Thoracic aorta (tissue), 2 donors: ENCODE measurements around the gene ANKRD12. TPM values are rescaled to one million over a fixed set of nuclear protein-coding genes. Genes with fewer than 3 reads are reported as not detected.
"Not testable (repeated sequence)": the region's sequence is repeated elsewhere in the genome, so short reads cannot be mapped to it uniquely, and the experiment has no call there.

ENCODE experiments used
- ATAC-seq: fragments of 150-250 bp; one replicate; pipeline ENCODE4 v1.8.0; 2017; ENCODE audit warnings: low read depth; ENCODE audit not compliant: insufficient number of reproducible peaks, low FRiP score
- DNase-seq: peaks from one replicate; pipeline ENCODE4 v3.0.0-alpha.2; 2020; ENCODE audit warnings: low spot score
- H3K27ac ChIP-seq, 2 donors: fragments of 200-600 bp; sonication (generic); 1 replicate in 1 of 2; 2 replicates in 1 of 2; pipeline ENCODE4 v1.5.1; 2016; ENCODE audit warnings: mild to moderate bottlenecking in 2 of 2, moderate library complexity in 2 of 2
- H3K27me3 ChIP-seq: fragments of 200-600 bp; sonication (generic); replicated peaks from 2 replicates; pipeline ENCODE4 v1.6.0; 2016; ENCODE audit warnings: mild to moderate bottlenecking; ENCODE audit not compliant: insufficient read depth
- H3K36me3 ChIP-seq: fragments of 200-600 bp; sonication (generic); one replicate; pipeline ENCODE4 v1.5.1; 2016
- H3K4me1 ChIP-seq, 2 donors: fragments of 200-600 bp; sonication (generic); 1 replicate in 1 of 2; 2 replicates in 1 of 2; pipeline versions ENCODE4 v1.5.1 to v1.6.0; 2016; ENCODE audit warnings: low read depth in 2 of 2, mild to moderate bottlenecking in 1 of 2; ENCODE audit not compliant: control insufficient read depth in 1 of 2
- H3K4me3 ChIP-seq: fragments of 200-600 bp; sonication (generic); 2 replicates; pipeline ENCODE4 v1.5.1; 2016; ENCODE audit warnings: mild to moderate bottlenecking
- H3K9me3 ChIP-seq: fragments of 200-600 bp; sonication (generic); 2 replicates; pipeline ENCODE4 v1.5.1; 2016
- total RNA-seq, 2 donors: library from RNA; depleted of rRNA; stranded (reverse); fragments of >200 nt; gene quantifications; one replicate each; pipeline versions ENCODE4 v1.1.0 to v1.2.3, GENCODE V29; 2016
- TF ChIP-seq, protein P1 (sequence below): fragments of 200-600 bp; sonication (generic); IDR thresholded peaks from one replicate; pipeline ENCODE4 v1.5.1; 2019; ENCODE audit warnings: antibody characterized with exemption

The ANKRD12 gene
- total RNA-seq, 2 donors from 2014 or later: 35.6 to 70.3 TPM

- ATAC-seq (no peak), DNase-seq (no peak)
- no peak overlapping the region for H3K27ac ChIP-seq
- H3K4me1 ChIP-seq: no peaks in the 10 kb centered on the region
- no peaks in the 10 kb centered on the region for H3K9me3 ChIP-seq
- peaks cover 5% of the 10 kb centered on the region for H3K36me3 ChIP-seq
- H3K4me3 ChIP-seq: no peak overlapping the region
- no peaks in the 10 kb centered on the region for H3K27me3 ChIP-seq
- TF ChIP-seq, protein P1, sequence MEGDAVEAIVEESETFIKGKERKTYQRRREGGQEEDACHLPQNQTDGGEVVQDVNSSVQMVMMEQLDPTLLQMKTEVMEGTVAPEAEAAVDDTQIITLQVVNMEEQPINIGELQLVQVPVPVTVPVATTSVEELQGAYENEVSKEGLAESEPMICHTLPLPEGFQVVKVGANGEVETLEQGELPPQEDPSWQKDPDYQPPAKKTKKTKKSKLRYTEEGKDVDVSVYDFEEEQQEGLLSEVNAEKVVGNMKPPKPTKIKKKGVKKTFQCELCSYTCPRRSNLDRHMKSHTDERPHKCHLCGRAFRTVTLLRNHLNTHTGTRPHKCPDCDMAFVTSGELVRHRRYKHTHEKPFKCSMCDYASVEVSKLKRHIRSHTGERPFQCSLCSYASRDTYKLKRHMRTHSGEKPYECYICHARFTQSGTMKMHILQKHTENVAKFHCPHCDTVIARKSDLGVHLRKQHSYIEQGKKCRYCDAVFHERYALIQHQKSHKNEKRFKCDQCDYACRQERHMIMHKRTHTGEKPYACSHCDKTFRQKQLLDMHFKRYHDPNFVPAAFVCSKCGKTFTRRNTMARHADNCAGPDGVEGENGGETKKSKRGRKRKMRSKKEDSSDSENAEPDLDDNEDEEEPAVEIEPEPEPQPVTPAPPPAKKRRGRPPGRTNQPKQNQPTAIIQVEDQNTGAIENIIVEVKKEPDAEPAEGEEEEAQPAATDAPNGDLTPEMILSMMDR: no peak
Observed at GRCh38 chr18:9259173-9259572, 122.6 kb downstream of the ANKRD12 start.

DNA sequence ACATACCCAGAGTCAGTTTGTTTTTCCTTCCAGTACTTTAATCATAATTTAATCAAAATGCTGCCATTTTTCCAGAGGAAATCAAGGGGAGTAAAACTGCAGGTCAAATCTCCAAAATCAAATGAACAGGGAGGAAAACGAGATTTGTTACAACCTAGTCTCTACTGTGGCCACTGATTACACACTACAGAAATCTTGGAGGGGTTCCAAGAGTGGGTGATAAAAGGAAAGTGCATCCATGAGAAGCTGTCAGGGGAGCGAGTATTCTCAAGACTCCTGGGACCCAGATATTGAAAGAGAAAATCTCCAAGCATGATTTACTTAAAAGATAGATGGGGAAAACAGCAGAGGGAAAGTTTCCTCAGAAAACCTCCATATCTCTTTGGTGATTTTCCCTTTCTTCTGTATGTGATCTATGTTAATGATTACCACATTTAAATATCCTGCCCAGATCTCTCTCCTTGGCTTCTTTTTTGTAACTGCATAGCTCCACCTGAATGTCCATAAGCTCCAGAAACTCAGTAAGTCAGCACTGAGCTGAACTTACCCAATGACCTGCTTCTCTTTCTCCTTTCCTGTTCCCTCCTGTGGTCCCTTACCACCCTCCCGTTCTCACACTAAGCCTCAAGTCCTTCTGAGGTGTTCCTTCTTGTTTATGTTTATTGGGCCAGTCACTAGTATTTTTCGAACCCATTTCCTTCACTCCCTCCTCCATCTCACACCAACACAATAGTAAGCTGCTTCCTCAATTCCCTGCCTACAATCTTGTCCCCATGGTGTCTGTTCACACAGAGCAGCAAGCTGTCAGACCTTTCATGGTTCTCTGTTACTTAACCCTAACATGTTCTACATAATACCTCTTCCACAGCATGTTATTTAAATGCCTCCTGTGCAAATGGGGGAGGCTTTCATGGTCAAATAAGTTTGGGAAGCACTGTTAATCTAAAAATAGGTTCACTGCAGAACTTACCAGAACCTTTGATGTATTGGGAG, 124.1 kb downstream of the ANKRD12 start:
- Histone ChIP-seq H3K9me3 (no peaks in the 10 kb centered on the region), H3K27me3 (no peaks in the 10 kb centered on the region), H3K4me1 (no peaks in the 10 kb centered on the region), H3K4me3 (no peak overlapping the region), H3K27ac (no peak overlapping the region), H3K36me3 (peaks cover 14% of the 10 kb centered on the region)
- DNase-seq (no peak), ATAC-seq (no peak)
- TF ChIP-seq, protein P1: no peak

DNA sequence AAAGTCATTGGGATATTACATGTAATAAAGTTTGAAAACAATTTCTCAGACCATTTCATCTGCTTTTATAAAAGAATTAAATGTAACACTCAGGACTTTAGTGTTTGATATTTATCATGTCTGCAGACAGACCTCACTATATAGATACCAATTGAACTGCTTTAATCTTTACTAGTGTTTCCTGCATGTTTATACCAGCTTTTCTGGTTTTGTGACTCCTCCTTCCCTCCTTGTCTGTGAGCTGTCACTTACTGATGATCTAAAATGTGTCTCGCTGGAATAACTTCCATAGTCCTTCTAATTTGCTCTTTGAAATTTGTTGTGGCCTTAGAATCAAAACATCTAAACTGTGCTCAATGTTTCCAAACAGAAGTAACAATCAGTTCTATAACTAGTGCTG, 126.7 kb downstream of the ANKRD12 start:
- no peaks in the 10 kb centered on the region for H3K9me3 ChIP-seq
- H3K4me3 ChIP-seq: no peak overlapping the region
- H3K36me3 ChIP-seq: peaks cover 14% of the 10 kb centered on the region
- no peak for ATAC-seq
- no peak overlapping the region for H3K27ac ChIP-seq
- no peaks in the 10 kb centered on the region for H3K27me3 ChIP-seq
- no peak for DNase-seq
- H3K4me1 ChIP-seq: no peaks in the 10 kb centered on the region
- TF ChIP-seq, protein P1: no peak

DNA sequence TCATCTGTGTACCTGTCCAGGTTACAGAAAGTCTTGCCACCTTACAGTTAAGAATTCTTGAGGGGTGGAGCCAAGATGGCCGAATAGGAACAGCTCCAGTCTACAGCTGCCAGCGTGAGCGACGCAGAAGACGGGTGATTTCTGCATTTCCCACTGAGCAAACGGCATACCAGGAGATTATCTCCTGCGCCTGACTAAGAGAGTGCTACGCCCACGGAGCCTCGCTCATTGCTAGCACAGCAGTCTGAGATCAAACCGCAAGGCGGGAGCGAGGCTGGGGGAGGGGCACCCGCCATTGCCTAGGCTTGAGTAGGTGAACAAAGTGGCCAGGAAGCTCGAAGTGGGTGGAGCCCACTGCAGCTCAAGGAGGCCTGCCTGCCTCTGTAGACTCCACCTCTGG, 128.2 kb downstream of the ANKRD12 start:
- not testable (repeated sequence) for DNase-seq, H3K9me3 ChIP-seq, H3K27me3 ChIP-seq, H3K4me3 ChIP-seq, ATAC-seq, H3K27ac ChIP-seq, H3K4me1 ChIP-seq
- H3K36me3 ChIP-seq: peaks cover 14% of the 10 kb centered on the region

DNA sequence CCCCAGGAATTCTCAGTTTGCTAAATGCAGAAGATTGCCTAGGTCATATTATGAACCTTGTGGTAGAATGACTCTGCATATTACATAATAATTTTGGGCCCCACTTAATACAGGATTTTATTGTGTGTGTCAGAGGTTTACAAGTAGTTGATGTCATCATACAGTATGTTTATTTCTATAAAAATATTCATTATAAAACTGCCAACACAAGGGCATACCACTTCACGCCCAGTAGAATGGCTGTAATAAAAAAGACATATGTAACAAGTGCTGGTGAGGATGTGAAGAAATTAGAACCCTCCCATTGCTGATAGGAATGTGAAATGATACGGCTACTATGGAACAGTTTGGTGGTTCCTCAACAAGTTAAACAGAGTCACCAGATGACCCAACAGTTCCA, 136.6 kb downstream of the ANKRD12 start:
- H3K4me1 ChIP-seq: no peaks in the 10 kb centered on the region
- no peak overlapping the region for H3K27ac ChIP-seq
- ATAC-seq (no peak), DNase-seq (no peak)
- no peak overlapping the region for H3K4me3 ChIP-seq
- no peaks in the 10 kb centered on the region for H3K9me3 ChIP-seq
- TF ChIP-seq, protein P1: no peak
- peaks cover 6% of the 10 kb centered on the region for H3K36me3 ChIP-seq
- no peaks in the 10 kb centered on the region for H3K27me3 ChIP-seq
